GM12864 (cell line): ENCODE results near the gene DNAJC25.
"Not testable (repeated sequence)": the region's sequence is repeated elsewhere in the genome, so short reads cannot be mapped to it uniquely, and the experiment has no call there.

Experiments
- DNase-seq: peaks from one replicate; pipeline ENCODE4 v3.0.0-alpha.2; 2011; ENCODE audit warnings: low read depth
- H3K4me3 ChIP-seq: 2 replicates; pipeline ENCODE4 v1.5.1; 2011; ENCODE audit warnings: mild to moderate bottlenecking, low read depth, low read length, control low read depth
- TF ChIP-seq, protein P1 (sequence below): IDR thresholded peaks from 2 replicates; pipeline ENCODE4 v1.5.1; 2011; ENCODE audit warnings: low read depth, mild to moderate bottlenecking, moderate library complexity, low read length, control low read depth, inconsistent platforms; ENCODE audit errors: missing control alignments

The DNAJC25 gene

DNA sequence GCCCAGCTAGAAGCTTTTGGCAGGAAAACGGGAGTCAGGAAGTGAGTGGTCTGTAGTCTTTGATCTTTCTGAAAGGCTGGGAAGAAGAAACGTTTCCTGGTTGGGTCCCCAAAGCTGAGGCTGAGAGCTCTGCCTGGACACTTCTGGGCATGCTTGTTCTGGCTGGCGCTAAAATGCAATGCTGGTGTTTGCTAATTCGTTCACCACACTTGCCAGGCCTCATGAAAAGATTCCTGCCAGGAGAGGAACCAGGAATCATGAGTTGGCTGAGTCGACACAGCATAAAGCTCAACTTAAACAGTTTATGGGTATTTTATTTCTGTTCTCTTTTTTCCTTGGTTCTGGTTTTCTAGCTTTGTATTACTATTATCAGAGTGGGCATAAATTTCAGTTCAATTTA lies 21.0 kb upstream of the DNAJC25 start:
- DNase-seq: no peak
- TF ChIP-seq, protein P1, sequence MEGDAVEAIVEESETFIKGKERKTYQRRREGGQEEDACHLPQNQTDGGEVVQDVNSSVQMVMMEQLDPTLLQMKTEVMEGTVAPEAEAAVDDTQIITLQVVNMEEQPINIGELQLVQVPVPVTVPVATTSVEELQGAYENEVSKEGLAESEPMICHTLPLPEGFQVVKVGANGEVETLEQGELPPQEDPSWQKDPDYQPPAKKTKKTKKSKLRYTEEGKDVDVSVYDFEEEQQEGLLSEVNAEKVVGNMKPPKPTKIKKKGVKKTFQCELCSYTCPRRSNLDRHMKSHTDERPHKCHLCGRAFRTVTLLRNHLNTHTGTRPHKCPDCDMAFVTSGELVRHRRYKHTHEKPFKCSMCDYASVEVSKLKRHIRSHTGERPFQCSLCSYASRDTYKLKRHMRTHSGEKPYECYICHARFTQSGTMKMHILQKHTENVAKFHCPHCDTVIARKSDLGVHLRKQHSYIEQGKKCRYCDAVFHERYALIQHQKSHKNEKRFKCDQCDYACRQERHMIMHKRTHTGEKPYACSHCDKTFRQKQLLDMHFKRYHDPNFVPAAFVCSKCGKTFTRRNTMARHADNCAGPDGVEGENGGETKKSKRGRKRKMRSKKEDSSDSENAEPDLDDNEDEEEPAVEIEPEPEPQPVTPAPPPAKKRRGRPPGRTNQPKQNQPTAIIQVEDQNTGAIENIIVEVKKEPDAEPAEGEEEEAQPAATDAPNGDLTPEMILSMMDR: no peak
- H3K4me3 ChIP-seq: no peak overlapping the region

DNA sequence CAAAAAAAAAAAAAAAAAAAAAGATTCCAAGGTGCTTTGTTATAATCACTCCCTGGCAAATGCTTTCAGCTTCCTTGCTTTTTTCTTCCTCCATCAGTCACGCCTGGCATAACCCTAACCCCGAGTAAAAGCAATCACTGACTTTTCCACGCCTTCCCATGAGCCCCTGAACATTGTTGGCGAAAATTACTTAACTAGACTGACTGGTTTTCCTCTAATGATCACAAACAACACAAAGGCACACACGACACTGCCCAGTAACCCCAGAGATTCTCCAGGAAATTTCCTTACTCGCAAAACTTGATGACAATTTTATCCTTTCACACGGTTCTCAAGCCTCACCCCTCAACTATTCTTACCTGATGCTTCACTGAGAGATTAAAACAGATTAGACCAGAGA lies 20.3 kb upstream of the DNAJC25 start:
- H3K4me3 ChIP-seq: no peak overlapping the region
- DNase-seq: no peak
- TF ChIP-seq, protein P1: no peak

- no peak for DNase-seq
- TF ChIP-seq, protein P1: no peak
- H3K4me3 ChIP-seq: no peak overlapping the region
Measured at GRCh38 chr9:111613436-111614040, 17.6 kb upstream of the DNAJC25 start.

DNA sequence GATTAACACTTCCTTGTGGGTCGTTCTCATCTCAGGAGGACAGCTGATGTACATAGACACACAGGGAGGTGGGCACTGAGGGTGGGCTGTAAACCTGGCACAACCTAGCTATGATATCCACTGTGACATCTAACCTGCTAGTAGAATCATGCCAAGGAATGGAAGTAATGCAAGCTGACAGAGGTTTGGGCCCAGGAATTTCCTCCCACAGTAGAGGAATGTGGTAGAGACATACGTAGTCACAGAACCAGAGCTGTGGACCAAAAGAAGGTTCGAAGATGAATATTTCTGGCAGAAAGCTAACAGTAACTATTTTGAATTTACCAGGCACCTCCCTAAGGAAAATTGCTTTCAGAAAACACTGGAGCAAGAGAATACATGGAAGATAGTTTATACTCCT lies 15.2 kb upstream of the DNAJC25 start:
- no peak for DNase-seq
- no peak overlapping the region for H3K4me3 ChIP-seq
- TF ChIP-seq, protein P1: no peak

DNA sequence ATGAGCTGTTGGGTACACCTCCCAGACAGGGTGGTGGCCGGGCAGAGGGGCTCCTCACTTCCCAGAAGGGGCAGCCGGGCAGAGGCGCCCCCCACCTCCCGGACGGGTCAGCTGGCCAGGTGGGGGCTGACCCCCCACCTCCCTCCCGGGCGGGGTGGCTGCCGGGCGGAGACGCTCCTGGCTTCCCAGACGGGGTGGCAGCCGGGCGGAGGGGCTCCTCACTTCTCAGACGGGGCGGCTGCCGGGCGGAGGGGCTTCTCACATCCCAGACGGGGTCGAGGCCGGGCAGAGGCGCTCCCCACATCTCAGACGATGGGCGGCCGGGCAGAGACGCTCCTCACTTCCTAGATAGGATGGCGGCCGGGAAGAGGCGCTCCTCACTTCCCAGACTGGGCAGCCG lies 13.8 kb upstream of the DNAJC25 start:
- H3K4me3 ChIP-seq, DNase-seq: not testable (repeated sequence)

- H3K4me3 ChIP-seq: no peak overlapping the region
- no peak for DNase-seq
- TF ChIP-seq, protein P1: peak; percentile 94
Measured at GRCh38 chr9:111621895-111622480, 9.1 kb upstream of the DNAJC25 start.

DNA sequence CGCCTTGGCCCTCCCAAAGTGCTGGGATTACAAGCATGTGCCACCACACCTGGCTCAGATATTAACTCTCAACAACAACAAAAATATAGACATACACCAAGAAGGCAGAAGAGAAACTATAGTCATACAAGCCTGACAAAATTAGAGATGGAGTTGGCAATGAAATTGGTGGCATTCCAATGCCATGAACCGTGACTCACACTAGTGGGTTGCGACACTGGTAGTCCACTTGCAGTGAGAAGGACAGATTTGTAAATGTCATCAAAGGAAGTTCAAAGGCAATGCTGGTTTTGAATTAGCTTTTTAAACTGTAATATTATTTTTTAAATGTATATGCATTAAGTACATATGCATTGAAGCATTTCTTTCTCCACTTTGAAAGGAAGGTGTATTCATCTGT lies 8.5 kb upstream of the DNAJC25 start:
- H3K4me3 ChIP-seq: no peak overlapping the region
- TF ChIP-seq, protein P1: no peak
- no peak for DNase-seq
